GM21447 (cell line): ENCODE results near the gene CDC34.

Experiments used
- ATAC-seq: cut with Tn5 transposase; IDR thresholded peaks from one replicate; pipeline ENCODE4 v1.9.1; 2021; ENCODE audit not compliant: unreplicated experiment

Gene CDC34

DNA sequence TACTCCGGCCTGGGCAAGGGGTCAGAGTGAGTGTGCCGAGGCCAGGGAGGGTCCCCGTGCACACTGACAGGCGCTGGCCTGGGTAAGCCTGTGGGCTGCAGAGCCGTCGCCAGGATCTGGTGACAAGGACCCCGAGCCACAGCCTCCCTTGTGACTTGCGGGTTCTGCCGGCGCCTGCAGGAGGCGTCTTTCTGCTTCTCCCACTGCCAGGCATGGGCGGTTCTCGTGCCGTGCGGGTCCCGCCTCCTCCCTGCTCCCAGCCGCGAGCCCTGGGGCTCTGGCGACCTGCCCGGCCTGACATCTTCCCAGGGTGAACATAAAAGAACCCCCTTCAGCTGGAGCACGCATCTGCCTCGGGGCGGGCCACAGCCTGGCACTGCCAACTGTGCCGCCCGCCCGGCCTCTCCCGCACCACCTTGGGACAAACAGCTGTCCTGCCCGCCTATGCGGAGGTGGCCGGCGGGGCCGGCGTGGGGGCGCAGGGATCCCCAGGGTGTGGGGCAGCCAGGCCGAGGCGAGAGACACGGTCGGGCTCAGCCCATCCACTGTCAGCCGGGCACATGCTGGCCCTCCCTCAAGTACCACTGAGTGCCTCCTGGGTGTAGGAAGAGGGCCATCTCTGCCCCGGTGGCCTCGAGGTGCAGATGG is 56.7 kb downstream of the CDC34 start:
- ATAC-seq = no peak

DNA sequence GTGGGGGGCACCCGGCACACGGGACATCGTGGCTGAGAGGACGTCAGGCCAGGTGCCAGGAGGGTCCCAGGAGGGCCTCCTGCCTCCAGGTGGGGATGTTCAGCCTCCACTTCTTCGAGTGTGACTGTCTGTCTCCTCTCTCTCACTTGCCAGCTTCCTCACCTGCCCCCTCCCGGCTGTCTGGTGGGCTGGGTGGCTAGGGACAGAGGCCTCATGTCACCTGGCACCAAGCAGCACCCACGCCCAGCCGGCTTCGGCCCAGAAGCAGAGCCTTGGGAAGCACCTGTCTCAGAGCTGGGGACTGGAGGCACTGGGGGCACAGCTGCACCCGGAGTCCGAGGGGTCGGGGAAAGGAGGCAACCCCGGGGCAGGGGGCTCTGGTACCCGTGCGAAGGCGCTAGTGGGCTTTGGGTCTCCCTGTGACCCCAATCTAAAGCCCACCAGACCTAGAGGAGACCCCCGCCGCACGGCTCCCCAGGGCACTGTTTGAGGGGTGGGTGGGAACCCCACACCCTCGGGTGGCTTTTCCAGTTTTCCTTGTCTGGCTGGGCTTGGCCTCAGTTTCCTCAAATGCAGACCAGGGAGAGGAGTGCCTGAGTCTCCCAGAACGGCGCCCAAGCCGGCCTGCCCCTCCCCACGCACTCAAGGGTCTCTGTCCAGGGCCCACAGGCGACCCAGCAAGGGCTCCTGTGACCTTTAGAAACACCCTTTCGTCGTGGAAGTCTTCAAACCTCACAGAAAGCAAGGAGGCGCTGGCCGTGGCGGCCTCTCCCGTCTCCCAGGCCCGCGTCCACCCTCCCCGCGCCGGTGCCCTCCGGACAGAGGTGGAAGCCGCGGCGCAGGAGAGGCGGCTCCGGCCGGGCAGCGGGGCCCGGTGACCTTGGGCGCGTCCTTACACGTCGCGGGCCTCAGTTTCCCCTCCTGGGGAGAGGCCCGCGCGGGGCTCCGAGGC is 57.5 kb downstream of the CDC34 start:
- ATAC-seq = no peak

DNA sequence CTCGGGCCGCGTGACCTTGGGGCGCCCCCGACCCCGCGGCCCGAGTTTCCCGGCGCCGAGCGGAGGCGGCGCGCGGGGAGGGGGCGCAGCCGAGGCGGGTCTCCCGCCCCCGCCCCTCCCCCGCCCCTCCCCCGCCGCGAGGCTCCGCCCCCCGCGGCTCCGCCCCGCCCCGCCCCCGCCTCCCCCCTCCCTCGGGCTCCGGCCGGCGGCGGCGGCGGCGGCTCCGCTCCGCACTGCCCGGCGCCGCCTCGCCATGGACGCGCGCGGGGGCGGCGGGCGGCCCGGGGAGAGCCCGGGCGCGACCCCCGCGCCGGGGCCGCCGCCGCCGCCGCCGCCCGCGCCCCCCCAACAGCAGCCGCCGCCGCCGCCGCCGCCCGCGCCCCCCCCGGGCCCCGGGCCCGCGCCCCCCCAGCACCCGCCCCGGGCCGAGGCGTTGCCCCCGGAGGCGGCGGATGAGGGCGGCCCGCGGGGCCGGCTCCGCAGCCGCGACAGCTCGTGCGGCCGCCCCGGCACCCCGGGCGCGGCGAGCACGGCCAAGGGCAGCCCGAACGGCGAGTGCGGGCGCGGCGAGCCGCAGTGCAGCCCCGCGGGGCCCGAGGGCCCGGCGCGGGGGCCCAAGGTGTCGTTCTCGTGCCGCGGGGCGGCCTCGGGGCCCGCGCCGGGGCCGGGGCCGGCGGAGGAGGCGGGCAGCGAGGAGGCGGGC is 58.3 kb downstream of the CDC34 start, which contains the start of gene HCN2:
HCN2 (plus strand) TSS at position 189 of the 703 bp plus-strand sequence; CDS start at position 254, 65 bp downstream.
- ATAC-seq = no peak

DNA sequence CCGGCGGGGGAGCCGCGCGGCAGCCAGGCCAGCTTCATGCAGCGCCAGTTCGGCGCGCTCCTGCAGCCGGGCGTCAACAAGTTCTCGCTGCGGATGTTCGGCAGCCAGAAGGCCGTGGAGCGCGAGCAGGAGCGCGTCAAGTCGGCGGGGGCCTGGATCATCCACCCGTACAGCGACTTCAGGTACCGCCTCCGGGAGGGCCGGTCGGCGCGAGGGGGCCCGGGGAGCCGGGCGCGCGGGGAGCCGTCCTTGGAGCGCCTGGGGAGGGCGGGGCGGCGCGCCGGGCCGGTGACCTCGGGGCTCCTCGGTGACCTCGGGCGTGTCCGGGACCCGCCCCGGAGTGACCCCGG is 58.8 kb downstream of the CDC34 start:
- ATAC-seq = no peak

DNA sequence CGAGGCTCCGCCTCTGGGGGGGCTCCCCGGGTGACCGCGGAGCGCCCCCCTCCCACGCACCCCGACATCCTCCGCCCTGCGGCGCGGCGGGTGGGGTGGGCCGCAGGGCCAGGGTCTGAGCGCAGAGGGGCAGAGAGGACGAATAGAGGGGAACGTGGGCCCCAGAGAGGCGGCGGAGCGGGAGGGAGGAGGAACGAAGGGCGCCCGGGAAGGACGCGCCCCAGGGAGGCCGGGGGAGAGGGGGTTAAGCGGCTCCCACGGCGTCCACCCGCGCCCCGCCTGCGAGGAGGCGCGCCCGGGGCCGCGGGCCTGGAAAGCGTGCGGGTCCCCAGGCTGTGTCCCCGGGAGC is 59.2 kb downstream of the CDC34 start:
- no peak for ATAC-seq

DNA sequence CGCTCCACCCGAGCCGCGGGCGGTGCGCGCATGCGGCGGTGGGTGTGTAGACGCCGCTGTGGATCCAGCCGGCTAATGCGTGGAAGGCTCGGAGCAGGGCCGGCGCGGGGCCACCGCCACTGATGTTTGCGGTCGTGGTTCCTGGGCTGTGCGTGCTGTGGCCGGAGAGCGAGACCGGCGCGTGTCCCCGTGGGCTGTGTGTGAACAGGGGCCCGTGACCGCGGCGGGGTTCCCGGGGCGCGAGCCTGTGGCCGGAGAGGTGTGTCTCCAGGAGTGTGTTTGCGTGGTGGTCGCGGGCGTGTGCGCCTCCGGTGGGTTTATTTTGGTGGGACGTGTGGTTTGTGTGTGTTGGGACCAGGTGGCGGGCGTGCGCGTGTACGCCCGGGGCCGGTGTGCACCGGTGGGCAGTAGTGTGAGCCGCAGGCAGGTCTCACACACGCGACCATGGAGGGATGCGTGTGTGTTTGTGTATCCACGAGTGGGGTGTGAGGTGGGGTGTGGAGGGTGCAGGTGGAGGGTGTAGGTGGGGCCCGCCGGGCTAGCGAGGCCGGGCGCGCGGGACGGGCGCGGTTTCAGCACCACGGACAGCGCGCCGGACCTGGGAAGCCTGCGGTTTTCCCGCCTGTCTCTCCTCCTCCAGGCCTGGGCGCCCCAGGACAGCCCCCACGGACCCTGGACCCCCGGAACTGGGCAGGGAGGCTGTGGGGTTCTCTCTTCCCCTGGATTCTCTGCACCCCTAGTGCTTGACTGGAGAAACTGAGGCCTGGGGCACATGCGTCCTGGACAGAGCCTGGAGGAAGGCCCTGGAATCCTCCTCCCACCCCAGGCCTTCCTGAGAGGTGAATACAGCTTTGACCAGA is 59.8 kb downstream of the CDC34 start:
- no peak for ATAC-seq
